ENCODE data around the gene POLR3G.

DNA sequence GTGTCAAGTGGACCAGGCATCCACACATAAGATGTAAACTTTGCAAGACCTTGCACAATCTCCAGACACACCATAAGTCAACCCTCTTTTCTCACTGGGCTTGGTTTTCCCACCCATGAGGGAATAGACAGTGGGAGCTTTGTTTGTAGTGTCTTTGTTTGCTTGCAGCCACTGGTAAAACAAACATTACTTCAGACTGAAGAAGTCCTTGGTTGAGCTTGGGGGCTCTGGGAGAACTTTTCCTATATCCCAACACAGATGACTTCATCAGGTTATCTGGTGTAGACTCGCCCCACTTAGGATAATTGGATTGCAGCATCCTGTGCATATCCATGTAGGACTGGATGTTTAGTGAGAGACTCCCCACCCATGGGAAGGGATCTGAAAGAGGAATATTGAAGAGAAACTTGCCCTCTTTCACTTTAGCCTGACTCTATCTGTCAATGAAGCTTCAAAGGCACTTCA is 72.4 kb downstream of the POLR3G start:
- TF ChIP-seq PAX5 (IDR thresholded peaks at IDR 0.05; ENCODE audit: insufficient read depth, low read length, severe bottlenecking) (no peak), POLR2A (IDR thresholded peaks at IDR 0.05; ENCODE audit: low read depth, low read length) (no peak), POLR2AphosphoS5 (IDR thresholded peaks at IDR 0.05; ENCODE audit: low read depth, low read length) (no peak)

Data from GM12891 (cell line).